IMR-90 (cell line): ENCODE measurements around the gene PRSS21. TPM values are rescaled to one million over a fixed set of nuclear protein-coding genes. Genes with fewer than 3 reads are reported as not detected.

ENCODE experiments used
- ATAC-seq: fragments of 200-7000 bp; cut with Tn5 transposase; 2 replicates; pipeline ENCODE4 v1.9.1; 2020; ENCODE audit warnings: low read depth, mild to moderate bottlenecking, moderate library complexity
- BruUV-seq: library from RNA; stranded (reverse); fragments of 400-500 nt; replicated peaks from 2 replicates; lab custom pipeline; 2021; lab: Mats Ljungman, UMichigan
- CTCF ChIA-PET: fragments of 300-600 bp; formaldehyde crosslinking; extraction: SDS; loops from one replicate; lab custom pipeline; 2021; ENCODE audit warnings: antibody characterized with exemption; lab: Yijun Ruan, JAX
- POLR2A ChIA-PET: fragments of 300-600 bp; sonication (Branson Sonifier 250); formaldehyde crosslinking; loops from one replicate; lab custom pipeline; 2022; ENCODE audit warnings: antibody characterized with exemption; ENCODE audit not compliant: unreplicated experiment; lab: Charles Lee
- DNase-seq: peaks from one replicate; pipeline ENCODE4 v3.0.0; 2013
- H2AFZ ChIP-seq: replicated peaks from 2 replicates; pipeline ENCODE3; 2013; ENCODE audit warnings: low read length, mild to moderate bottlenecking; ENCODE audit not compliant: poor library complexity
- H2AK5ac ChIP-seq: 2 replicates; pipeline ENCODE4 v1.6.1; 2013; ENCODE audit warnings: low read depth, low read length, inconsistent platforms
- H2AK9ac ChIP-seq: replicated peaks from 2 replicates; pipeline ENCODE3; 2013; ENCODE audit warnings: mild to moderate bottlenecking, low read depth, low read length, moderate library complexity; ENCODE audit not compliant: poor library complexity
- H2BK120ac ChIP-seq: 2 replicates; pipeline ENCODE4 v1.6.1; 2013; ENCODE audit warnings: low read depth, low read length, inconsistent platforms
- H2BK15ac ChIP-seq: 3 replicates; pipeline ENCODE4 v1.6.1; 2013; ENCODE audit warnings: low read depth, low read length, inconsistent platforms
- H2BK20ac ChIP-seq: 2 replicates; pipeline ENCODE4 v1.6.1; 2013; ENCODE audit warnings: low read depth, mild to moderate bottlenecking, inconsistent platforms, low read length, moderate library complexity
- H2BK5ac ChIP-seq: 2 replicates; pipeline ENCODE4 v1.6.1; 2013; ENCODE audit warnings: mild to moderate bottlenecking, low read depth, low read length, inconsistent platforms; ENCODE audit not compliant: poor library complexity, severe bottlenecking
- H3K14ac ChIP-seq: replicated peaks from 2 replicates; pipeline ENCODE4 v1.6.1; 2013; ENCODE audit warnings: low read depth, low read length, inconsistent platforms
- H3K18ac ChIP-seq: 2 replicates; pipeline ENCODE4 v1.6.1; 2013; ENCODE audit warnings: low read depth, low read length, control low read depth
- H3K23ac ChIP-seq: 2 replicates; pipeline ENCODE4 v1.6.1; 2013; ENCODE audit warnings: low read depth, low read length, inconsistent platforms
- H3K27ac ChIP-seq: 2 replicates; pipeline ENCODE4 v1.5.1; 2013; ENCODE audit warnings: mild to moderate bottlenecking, control low read depth, low read length; ENCODE audit not compliant: insufficient read depth
- H3K27me3 ChIP-seq: 2 replicates; pipeline ENCODE4 v1.6.1; 2013; ENCODE audit warnings: low read length; ENCODE audit not compliant: control insufficient read depth, insufficient read depth
- H3K36me3 ChIP-seq: 2 replicates; pipeline ENCODE4 v1.6.1; 2013; ENCODE audit warnings: low read length, mixed read lengths; ENCODE audit not compliant: control insufficient read depth, insufficient read depth
- H3K4ac ChIP-seq: 2 replicates; pipeline ENCODE4 v1.6.1; 2013; ENCODE audit warnings: low read depth, low read length, inconsistent platforms
- H3K4me1 ChIP-seq: 2 replicates; pipeline ENCODE4 v1.6.1; 2013; ENCODE audit warnings: low read length, mixed read lengths; ENCODE audit not compliant: control insufficient read depth, insufficient read depth
- H3K4me2 ChIP-seq: 2 replicates; pipeline ENCODE4 v1.6.1; 2013; ENCODE audit warnings: low read depth, mild to moderate bottlenecking, control low read depth, low read length, moderate library complexity
- H3K4me3 ChIP-seq: 2 replicates; pipeline ENCODE4 v1.5.1; 2013; ENCODE audit warnings: low read depth, mild to moderate bottlenecking, control low read depth, low read length, moderate library complexity; ENCODE audit not compliant: insufficient read depth
- H3K56ac ChIP-seq: 2 replicates; pipeline ENCODE4 v1.6.1; 2013; ENCODE audit warnings: low read length, inconsistent platforms; ENCODE audit not compliant: insufficient read depth; ENCODE audit errors: extremely low read depth
- H3K79me1 ChIP-seq, 2 experiments: 2 replicates each; pipeline ENCODE4 v1.6.1; 2013; ENCODE audit warnings: low read length in 2 of 2, inconsistent platforms in 1 of 2, low read depth in 1 of 2
- H3K9ac ChIP-seq: 2 replicates; pipeline ENCODE4 v1.6.1; 2013; ENCODE audit warnings: low read depth, low read length, control low read depth
- H3K9me1 ChIP-seq: 2 replicates; pipeline ENCODE4 v1.6.1; 2013; ENCODE audit warnings: low read length, inconsistent platforms; ENCODE audit not compliant: insufficient read depth
- H3K9me3 ChIP-seq: 2 replicates; pipeline ENCODE4 v1.6.1; 2013; ENCODE audit warnings: low read length; ENCODE audit not compliant: control insufficient read depth, insufficient read depth
- H4K20me1 ChIP-seq: 2 replicates; pipeline ENCODE4 v1.6.1; 2013; ENCODE audit warnings: low read length, inconsistent platforms; ENCODE audit not compliant: insufficient read depth
- H4K5ac ChIP-seq: 2 replicates; pipeline ENCODE4 v1.6.1; 2013; ENCODE audit warnings: mild to moderate bottlenecking, low read depth, low read length, control low read depth
- H4K8ac ChIP-seq, 2 experiments: 2 replicates each; pipeline ENCODE4 v1.6.1; 2013; ENCODE audit warnings: low read depth in 2 of 2, low read length in 2 of 2, control low read depth in 1 of 2, inconsistent platforms in 1 of 2
- H4K91ac ChIP-seq: 2 replicates; pipeline ENCODE4 v1.6.1; 2013; ENCODE audit warnings: low read depth, low read length, inconsistent platforms; ENCODE audit not compliant: insufficient read depth
- CEBPB ChIP-seq: IDR thresholded peaks from 2 replicates; pipeline ENCODE4 v1.6.1; 2012; ENCODE audit warnings: low read depth, low read length, improper control_type of control experiment
- CHD1 ChIP-seq: IDR thresholded peaks from 2 replicates; pipeline ENCODE4 v1.6.1; 2012; ENCODE audit warnings: low read depth, low read length, improper control_type of control experiment
- MAFK ChIP-seq: IDR thresholded peaks from 2 replicates; pipeline ENCODE4 v1.6.1; 2012; ENCODE audit warnings: low read depth, low read length, improper control_type of control experiment
- MAZ ChIP-seq: IDR thresholded peaks from 2 replicates; pipeline ENCODE4 v1.6.1; 2012; ENCODE audit warnings: low read depth, mild to moderate bottlenecking, low read length, improper control_type of control experiment, moderate library complexity, borderline replicate concordance
- MXI1 ChIP-seq: IDR thresholded peaks from 2 replicates; pipeline ENCODE4 v1.6.1; 2012; ENCODE audit warnings: low read depth, mild to moderate bottlenecking, low read length, moderate library complexity, borderline replicate concordance
- RCOR1 ChIP-seq: IDR thresholded peaks from 2 replicates; pipeline ENCODE4 v1.6.1; 2012; ENCODE audit warnings: mild to moderate bottlenecking, low read length, improper control_type of control experiment; ENCODE audit not compliant: insufficient replicate concordance
- RFX5 ChIP-seq: IDR thresholded peaks from 2 replicates; pipeline ENCODE4 v1.8.0; 2012; ENCODE audit warnings: low read depth, mild to moderate bottlenecking, low read length, moderate library complexity
- SMC3 ChIP-seq: fragments of 150-350 bp; IDR thresholded peaks from 2 replicates; pipeline ENCODE4 v1.6.1; 2016; ENCODE audit warnings: low read depth, mild to moderate bottlenecking, antibody characterized with exemption, low read length, moderate library complexity
- WGBS, 2 experiments: methylation state at CpG; one replicate each; pipeline versions ENCODE4 v1.1.5 to v1.1.7; 2013; ENCODE audit warnings: missing lambda C conversion rate in 2 of 2; ENCODE audit not compliant: insufficient read length in 1 of 2; ENCODE audit errors: extremely low coverage in 2 of 2; 5-methylcytosine and 5-hydroxymethylcytosine counted together
- dilution Hi-C: fragments of 300-500 bp; cut with HindIII; formaldehyde crosslinking; loops from one replicate; pipeline ENCODE4 v1.14.3; 2018; ENCODE audit warnings: low sequenced_read_pairs; ENCODE audit not compliant: unreplicated experiment
- in situ Hi-C: fragments of 300-500 bp; cut with MboI; formaldehyde crosslinking; loops from 3 replicates; pipeline ENCODE4 v1.14.3; 2019; ENCODE audit warnings: low sequenced_read_pairs, inconsistent platforms, mixed read lengths
- intact Hi-C: fragments of 100-400 bp; cut with micrococcal nuclease; formaldehyde crosslinking; loops from 2 replicates; pipeline ENCODE4 v1.10.0; 2022
- polyA plus RNA-seq, 3 experiments: library from polyadenylated mRNA; depleted of rRNA; stranded (reverse); fragments of >200 nt; gene quantifications; 2 replicates each; pipeline ENCODE4 v1.2.3, GENCODE V29; 2012; ENCODE audit warnings: low replicate concordance in 1 of 3
- total RNA-seq: library from RNA; depleted of rRNA; stranded (reverse); fragments of >200 nt; gene quantifications from 2 replicates; pipeline ENCODE4 v1.2.3, GENCODE V29; 2012
- TF ChIP-seq, protein P1 (sequence below): fragments of 150-350 bp; IDR thresholded peaks from 2 replicates; pipeline ENCODE4 v1.6.1; 2016; ENCODE audit warnings: low read depth, mild to moderate bottlenecking, low read length, moderate library complexity, borderline replicate concordance
- TF ChIP-seq, protein P2 (sequence below): conservative IDR thresholded peaks from 2 replicates; pipeline ENCODE4 v1.5.1; 2012; ENCODE audit warnings: mild to moderate bottlenecking, low read depth, low read length, improper control_type of control experiment

Gene PRSS21
- total and polyA plus RNA-seq, 2 of the 4 experiments (the other 2 are of a cell fraction), result 0.21 TPM; not detected in 1

DNA sequence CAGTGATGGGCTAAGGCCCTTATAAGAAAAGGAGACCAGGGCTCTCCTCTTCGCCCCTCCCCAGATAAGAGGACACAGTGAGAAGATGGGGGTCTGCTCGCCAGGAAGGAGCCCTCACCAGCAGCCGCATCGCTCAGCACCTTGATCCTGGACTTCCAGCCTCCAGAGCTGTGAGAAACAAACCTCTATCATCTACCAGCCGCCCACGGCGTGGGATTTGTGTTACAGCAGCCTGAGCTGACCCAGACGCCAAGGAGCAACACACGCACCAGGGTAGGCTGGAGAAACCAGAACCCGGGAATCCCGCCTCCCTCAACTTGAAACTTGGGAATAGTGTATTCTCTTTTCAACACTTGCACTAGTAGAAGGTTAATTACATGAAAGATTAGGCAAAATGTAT is 8.9 kb downstream of the PRSS21 start:
- Histone ChIP-seq H3K4me1 (no peaks in the 10 kb centered on the region), H2AK9ac (no peak overlapping the region), H3K79me1 (no peaks in the 10 kb centered on the region), H4K91ac (no peak overlapping the region), H3K4ac (no peak overlapping the region), H3K9me3 (no peaks in the 10 kb centered on the region), H2AFZ (no peak overlapping the region), H3K27ac (no peak overlapping the region), H4K5ac (no peak overlapping the region), H2AK5ac (no peak overlapping the region), H3K36me3 (no peaks in the 10 kb centered on the region), H3K56ac (no peak overlapping the region), H3K23ac (no peak overlapping the region), H4K20me1 (no peaks in the 10 kb centered on the region), H2BK120ac (no peak overlapping the region), H2BK15ac (no peak overlapping the region), H3K9ac (no peak overlapping the region), H2BK5ac (no peak overlapping the region), H3K4me2 (no peak overlapping the region), H3K9me1 (no peaks in the 10 kb centered on the region), H3K27me3 (peaks cover 58% of the 10 kb centered on the region), H4K8ac (no peak overlapping the region), H2BK20ac (no peak overlapping the region), H3K4me3 (no peak overlapping the region), H3K14ac (no peak overlapping the region), H3K18ac (no peak overlapping the region)
- ATAC-seq (no peak), DNase-seq (no peak)
- no peak for TF ChIP-seq RFX5
- no peak for TF ChIP-seq SMC3
- TF ChIP-seq, protein P1, sequence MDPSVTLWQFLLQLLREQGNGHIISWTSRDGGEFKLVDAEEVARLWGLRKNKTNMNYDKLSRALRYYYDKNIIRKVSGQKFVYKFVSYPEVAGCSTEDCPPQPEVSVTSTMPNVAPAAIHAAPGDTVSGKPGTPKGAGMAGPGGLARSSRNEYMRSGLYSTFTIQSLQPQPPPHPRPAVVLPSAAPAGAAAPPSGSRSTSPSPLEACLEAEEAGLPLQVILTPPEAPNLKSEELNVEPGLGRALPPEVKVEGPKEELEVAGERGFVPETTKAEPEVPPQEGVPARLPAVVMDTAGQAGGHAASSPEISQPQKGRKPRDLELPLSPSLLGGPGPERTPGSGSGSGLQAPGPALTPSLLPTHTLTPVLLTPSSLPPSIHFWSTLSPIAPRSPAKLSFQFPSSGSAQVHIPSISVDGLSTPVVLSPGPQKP, result no peak
- TF ChIP-seq RCOR1, result no peak
- no peak for TF ChIP-seq CHD1
- no peak for TF ChIP-seq MAZ
- TF ChIP-seq CEBPB, result no peak
- TF ChIP-seq, protein P2, sequence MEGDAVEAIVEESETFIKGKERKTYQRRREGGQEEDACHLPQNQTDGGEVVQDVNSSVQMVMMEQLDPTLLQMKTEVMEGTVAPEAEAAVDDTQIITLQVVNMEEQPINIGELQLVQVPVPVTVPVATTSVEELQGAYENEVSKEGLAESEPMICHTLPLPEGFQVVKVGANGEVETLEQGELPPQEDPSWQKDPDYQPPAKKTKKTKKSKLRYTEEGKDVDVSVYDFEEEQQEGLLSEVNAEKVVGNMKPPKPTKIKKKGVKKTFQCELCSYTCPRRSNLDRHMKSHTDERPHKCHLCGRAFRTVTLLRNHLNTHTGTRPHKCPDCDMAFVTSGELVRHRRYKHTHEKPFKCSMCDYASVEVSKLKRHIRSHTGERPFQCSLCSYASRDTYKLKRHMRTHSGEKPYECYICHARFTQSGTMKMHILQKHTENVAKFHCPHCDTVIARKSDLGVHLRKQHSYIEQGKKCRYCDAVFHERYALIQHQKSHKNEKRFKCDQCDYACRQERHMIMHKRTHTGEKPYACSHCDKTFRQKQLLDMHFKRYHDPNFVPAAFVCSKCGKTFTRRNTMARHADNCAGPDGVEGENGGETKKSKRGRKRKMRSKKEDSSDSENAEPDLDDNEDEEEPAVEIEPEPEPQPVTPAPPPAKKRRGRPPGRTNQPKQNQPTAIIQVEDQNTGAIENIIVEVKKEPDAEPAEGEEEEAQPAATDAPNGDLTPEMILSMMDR, result no peak
- TF ChIP-seq MAFK, result no peak
- TF ChIP-seq MXI1, result no peak
- ChIA-PET CTCF (no interaction called here), POLR2A (no interaction called here)
- intact Hi-C loops, result no loop called here
- dilution Hi-C loops, result no loop called here
- no TSS peak for BruUV-seq
- in situ Hi-C loops, result no loop called here
- WGBS, 2 experiments, result no CpG with 5 or more reads among the region's 11 CpGs
